ENCODE measurements around the gene TMC7. TPM values are rescaled to one million over a fixed set of nuclear protein-coding genes. Genes with fewer than 3 reads are reported as not detected.

Gene TMC7
- total RNA-seq, 1 donor from 2014 or later, result 2.5 TPM

DNA sequence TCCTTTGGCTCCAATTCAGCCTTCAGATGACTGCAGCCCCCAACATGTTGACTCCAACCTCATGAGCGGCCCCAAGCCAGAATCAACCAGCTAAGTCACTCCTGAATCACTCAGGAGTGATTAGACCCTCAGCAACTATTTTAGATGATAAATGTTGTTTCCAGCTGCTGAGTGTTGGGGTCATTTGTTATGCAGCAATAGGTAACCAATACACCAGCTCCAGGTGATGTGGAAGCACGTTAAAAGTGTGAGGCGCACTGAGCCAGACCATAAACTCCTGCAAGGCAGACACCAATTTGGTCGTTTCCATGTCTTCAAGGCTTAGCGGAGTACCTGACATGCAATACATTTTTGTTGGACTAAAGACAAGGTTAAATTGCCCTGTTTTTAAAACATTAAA lies 101.1 kb downstream of the TMC7 start:
- H3K9me3 Mint-ChIP-seq (ENCODE audit: unreplicated experiment), result peaks cover 1% of the 10 kb centered on the region
- peaks cover 4% of the 10 kb centered on the region for H3K27me3 Mint-ChIP-seq (ENCODE audit: unreplicated experiment)
- peaks cover 6% of the 10 kb centered on the region for H3K36me3 Mint-ChIP-seq (ENCODE audit: unreplicated experiment)
- H3K4me3 Mint-ChIP-seq (ENCODE audit: unreplicated experiment), result no peak overlapping the region
- no peaks in the 10 kb centered on the region for H3K4me1 Mint-ChIP-seq (ENCODE audit: low read depth, unreplicated experiment)
- no peak overlapping the region for H3K27ac Mint-ChIP-seq (ENCODE audit: unreplicated experiment)
- TF ChIP-seq, protein P1, sequence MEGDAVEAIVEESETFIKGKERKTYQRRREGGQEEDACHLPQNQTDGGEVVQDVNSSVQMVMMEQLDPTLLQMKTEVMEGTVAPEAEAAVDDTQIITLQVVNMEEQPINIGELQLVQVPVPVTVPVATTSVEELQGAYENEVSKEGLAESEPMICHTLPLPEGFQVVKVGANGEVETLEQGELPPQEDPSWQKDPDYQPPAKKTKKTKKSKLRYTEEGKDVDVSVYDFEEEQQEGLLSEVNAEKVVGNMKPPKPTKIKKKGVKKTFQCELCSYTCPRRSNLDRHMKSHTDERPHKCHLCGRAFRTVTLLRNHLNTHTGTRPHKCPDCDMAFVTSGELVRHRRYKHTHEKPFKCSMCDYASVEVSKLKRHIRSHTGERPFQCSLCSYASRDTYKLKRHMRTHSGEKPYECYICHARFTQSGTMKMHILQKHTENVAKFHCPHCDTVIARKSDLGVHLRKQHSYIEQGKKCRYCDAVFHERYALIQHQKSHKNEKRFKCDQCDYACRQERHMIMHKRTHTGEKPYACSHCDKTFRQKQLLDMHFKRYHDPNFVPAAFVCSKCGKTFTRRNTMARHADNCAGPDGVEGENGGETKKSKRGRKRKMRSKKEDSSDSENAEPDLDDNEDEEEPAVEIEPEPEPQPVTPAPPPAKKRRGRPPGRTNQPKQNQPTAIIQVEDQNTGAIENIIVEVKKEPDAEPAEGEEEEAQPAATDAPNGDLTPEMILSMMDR (IDR thresholded peaks at IDR 0.05; ENCODE audit: partially characterized antibody, unreplicated experiment), result no peak
- no peak for DNase-seq

DNA sequence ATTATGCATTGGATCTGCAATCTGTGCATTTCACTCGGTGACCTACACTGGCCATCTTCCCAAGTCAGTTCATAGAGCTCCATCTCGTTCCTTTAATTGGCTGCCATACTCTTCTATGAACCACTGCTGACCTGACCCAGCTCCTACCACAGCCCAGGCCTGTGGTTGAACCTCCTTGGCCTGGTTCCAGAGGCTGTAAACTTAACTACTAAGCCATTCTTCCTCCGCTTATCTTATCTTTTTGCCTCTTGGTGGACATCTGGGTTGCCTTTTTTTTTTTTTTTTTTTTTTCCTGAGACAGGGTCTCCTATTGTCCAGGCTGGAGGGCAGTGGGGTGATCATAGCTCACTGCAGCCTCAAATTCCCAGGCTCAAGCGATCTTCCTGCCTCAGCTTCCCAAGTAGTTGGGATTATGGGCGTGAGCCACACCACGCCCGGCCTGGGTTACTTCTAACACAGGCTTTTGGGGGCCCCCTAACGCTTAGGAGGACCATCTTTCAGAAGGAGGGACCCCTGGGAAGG lies 102.0 kb downstream of the TMC7 start:
- no peaks in the 10 kb centered on the region for H3K4me1 Mint-ChIP-seq (ENCODE audit: low read depth, unreplicated experiment)
- peaks cover 4% of the 10 kb centered on the region for H3K27me3 Mint-ChIP-seq (ENCODE audit: unreplicated experiment)
- TF ChIP-seq, protein P1 (IDR thresholded peaks at IDR 0.05; ENCODE audit: partially characterized antibody, unreplicated experiment), result no peak
- no peak overlapping the region for H3K27ac Mint-ChIP-seq (ENCODE audit: unreplicated experiment)
- no peak overlapping the region for H3K4me3 Mint-ChIP-seq (ENCODE audit: unreplicated experiment)
- DNase-seq, result no peak
- H3K36me3 Mint-ChIP-seq (ENCODE audit: unreplicated experiment), result peaks cover 7% of the 10 kb centered on the region
- H3K9me3 Mint-ChIP-seq (ENCODE audit: unreplicated experiment), result peaks cover 1% of the 10 kb centered on the region

GRCh38 chr16:19086322-19087199 lies 102.8 kb downstream of the TMC7 start:
- Mint-ChIP-seq H3K27ac (ENCODE audit: unreplicated experiment) (no peak overlapping the region), H3K9me3 (ENCODE audit: unreplicated experiment) (peaks cover 1% of the 10 kb centered on the region), H3K27me3 (ENCODE audit: unreplicated experiment) (peaks cover 4% of the 10 kb centered on the region), H3K36me3 (ENCODE audit: unreplicated experiment) (peaks cover 10% of the 10 kb centered on the region), H3K4me1 (ENCODE audit: low read depth, unreplicated experiment) (no peaks in the 10 kb centered on the region), H3K4me3 (ENCODE audit: unreplicated experiment) (peak overlapping the region; percentile 76)
- TF ChIP-seq, protein P1 (IDR thresholded peaks at IDR 0.05; ENCODE audit: partially characterized antibody, unreplicated experiment), result peak; percentile 97
- DNase-seq, result peak; percentile 93

DNA sequence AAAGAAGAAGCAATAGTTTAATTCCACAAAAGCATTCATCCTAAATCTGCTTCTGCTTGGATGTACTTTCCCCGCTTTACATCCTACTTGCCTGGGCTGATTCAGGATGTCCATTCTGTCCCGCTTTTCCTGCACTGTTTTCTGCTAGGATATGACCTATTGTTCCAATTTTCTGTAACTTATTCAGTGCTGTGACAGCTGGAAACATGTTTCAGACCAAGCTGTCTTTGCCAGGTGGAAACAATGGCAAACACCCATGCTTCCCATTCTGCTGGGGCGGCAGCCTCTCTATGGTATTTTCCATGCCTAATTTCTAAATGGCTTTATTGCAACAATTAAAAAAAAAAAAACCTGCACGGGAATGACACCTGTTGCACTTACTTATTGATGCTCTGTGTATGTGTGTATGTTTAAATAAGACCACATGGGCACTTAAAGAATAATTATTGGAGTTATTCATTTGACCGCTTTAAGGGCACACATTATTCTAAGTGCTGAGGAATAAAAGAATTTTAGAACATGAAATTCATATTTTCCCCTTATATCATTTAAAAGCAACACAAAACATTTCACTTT lies 104.7 kb downstream of the TMC7 start:
- TF ChIP-seq, protein P1 (IDR thresholded peaks at IDR 0.05; ENCODE audit: partially characterized antibody, unreplicated experiment), result no peak
- Mint-ChIP-seq H3K9me3 (ENCODE audit: unreplicated experiment) (peaks cover 1% of the 10 kb centered on the region), H3K4me3 (ENCODE audit: unreplicated experiment) (no peak overlapping the region), H3K4me1 (ENCODE audit: low read depth, unreplicated experiment) (no peaks in the 10 kb centered on the region), H3K27me3 (ENCODE audit: unreplicated experiment) (peaks cover 6% of the 10 kb centered on the region), H3K36me3 (ENCODE audit: unreplicated experiment) (peaks cover 4% of the 10 kb centered on the region), H3K27ac (ENCODE audit: unreplicated experiment) (no peak overlapping the region)
- no peak for DNase-seq

Data from glutamatergic neuron (in vitro differentiated cells).